Measurements from ENCODE around the gene PTRH2. TPM values are rescaled to one million over a fixed set of nuclear protein-coding genes. Genes with fewer than 3 reads are reported as not detected.
A peak's percentile ranks its signal among the peaks of the same experiment; 100 is the strongest.

The PTRH2 gene
- total RNA-seq, 1 donor from 2014 or later = 34.0 TPM

GRCh38 chr17:59727817-59728533 lies 20.7 kb upstream of the PTRH2 start:
- no peak for DNase-seq (ENCODE audit: low read depth)
- Histone ChIP-seq H3K4me3 (ENCODE audit: low read depth, low read length) (no peak overlapping the region), H3K27me3 (ENCODE audit: control insufficient read depth, insufficient read depth, low read length) (no peaks in the 10 kb centered on the region), H3K36me3 (ENCODE audit: control insufficient read depth, insufficient read depth, low read length) (no peaks in the 10 kb centered on the region)
- TF ChIP-seq, protein P1, sequence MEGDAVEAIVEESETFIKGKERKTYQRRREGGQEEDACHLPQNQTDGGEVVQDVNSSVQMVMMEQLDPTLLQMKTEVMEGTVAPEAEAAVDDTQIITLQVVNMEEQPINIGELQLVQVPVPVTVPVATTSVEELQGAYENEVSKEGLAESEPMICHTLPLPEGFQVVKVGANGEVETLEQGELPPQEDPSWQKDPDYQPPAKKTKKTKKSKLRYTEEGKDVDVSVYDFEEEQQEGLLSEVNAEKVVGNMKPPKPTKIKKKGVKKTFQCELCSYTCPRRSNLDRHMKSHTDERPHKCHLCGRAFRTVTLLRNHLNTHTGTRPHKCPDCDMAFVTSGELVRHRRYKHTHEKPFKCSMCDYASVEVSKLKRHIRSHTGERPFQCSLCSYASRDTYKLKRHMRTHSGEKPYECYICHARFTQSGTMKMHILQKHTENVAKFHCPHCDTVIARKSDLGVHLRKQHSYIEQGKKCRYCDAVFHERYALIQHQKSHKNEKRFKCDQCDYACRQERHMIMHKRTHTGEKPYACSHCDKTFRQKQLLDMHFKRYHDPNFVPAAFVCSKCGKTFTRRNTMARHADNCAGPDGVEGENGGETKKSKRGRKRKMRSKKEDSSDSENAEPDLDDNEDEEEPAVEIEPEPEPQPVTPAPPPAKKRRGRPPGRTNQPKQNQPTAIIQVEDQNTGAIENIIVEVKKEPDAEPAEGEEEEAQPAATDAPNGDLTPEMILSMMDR (IDR thresholded peaks at IDR 0.05; ENCODE audit: insufficient read depth, low read length, severe bottlenecking) = no peak
- no peak for FAIRE-seq

DNA sequence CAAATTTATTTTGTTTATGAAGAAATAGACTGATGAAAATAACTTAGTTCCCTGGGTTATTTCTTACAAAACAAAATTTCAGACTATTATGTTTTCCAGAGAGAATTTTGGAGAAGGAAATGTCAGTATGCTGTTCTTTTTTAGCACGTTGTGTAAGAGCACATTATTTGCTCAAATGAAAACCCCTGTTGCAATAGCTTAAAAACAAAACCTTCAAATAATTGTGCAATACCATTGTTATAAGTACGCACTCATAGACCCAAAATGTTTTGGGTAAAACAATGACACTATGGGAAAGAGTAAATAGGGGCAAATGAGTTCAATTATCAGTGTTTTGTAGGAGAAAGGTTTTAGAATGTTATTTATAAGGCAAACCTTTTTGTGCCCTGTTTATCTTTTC lies 18.5 kb upstream of the PTRH2 start:
- Histone ChIP-seq H3K27me3 (ENCODE audit: control insufficient read depth, insufficient read depth, low read length) (no peaks in the 10 kb centered on the region), H3K36me3 (ENCODE audit: control insufficient read depth, insufficient read depth, low read length) (no peaks in the 10 kb centered on the region), H3K4me3 (ENCODE audit: low read depth, low read length) (no peak overlapping the region)
- DNase-seq (ENCODE audit: low read depth) (peak; percentile 46), FAIRE-seq (no peak)
- TF ChIP-seq, protein P1 (IDR thresholded peaks at IDR 0.05; ENCODE audit: insufficient read depth, low read length, severe bottlenecking) = no peak

DNA sequence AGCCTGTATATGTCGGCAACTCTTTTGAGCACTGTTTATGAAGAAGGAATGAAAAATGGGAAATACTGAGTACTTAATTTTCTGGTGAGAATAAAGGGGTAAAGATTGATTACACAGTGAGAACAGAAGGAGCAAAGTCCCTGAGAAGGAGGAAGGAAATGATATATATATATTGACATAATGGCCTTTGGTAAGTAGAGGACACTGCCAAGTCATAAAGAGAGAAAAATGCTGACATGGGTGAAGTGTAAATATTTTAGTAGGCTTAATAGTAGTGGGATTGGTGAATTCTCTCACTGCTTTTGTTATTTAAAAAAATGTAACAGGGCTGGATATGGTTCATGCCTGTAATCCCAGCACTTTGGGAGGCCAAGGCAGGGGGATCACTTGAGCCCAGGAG lies 16.4 kb upstream of the PTRH2 start:
- no peak for DNase-seq (ENCODE audit: low read depth)

GRCh38 chr17:59723041-59723440 lies 15.8 kb upstream of the PTRH2 start:
- no peaks in the 10 kb centered on the region for H3K27me3 ChIP-seq (ENCODE audit: control insufficient read depth, insufficient read depth, low read length)
- no peaks in the 10 kb centered on the region for H3K36me3 ChIP-seq (ENCODE audit: control insufficient read depth, insufficient read depth, low read length)
- FAIRE-seq = no peak
- H3K4me3 ChIP-seq (ENCODE audit: low read depth, low read length) = no peak overlapping the region
- TF ChIP-seq, protein P1 (IDR thresholded peaks at IDR 0.05; ENCODE audit: insufficient read depth, low read length, severe bottlenecking) = no peak
- no peak for DNase-seq (ENCODE audit: low read depth)

More for the DNA sequence above, 16.4 kb upstream of the PTRH2 start:
- Histone ChIP-seq H3K4me3 (ENCODE audit: low read depth, low read length) (no peak overlapping the region), H3K36me3 (ENCODE audit: control insufficient read depth, insufficient read depth, low read length) (no peaks in the 10 kb centered on the region), H3K27me3 (ENCODE audit: control insufficient read depth, insufficient read depth, low read length) (no peaks in the 10 kb centered on the region)
- TF ChIP-seq, protein P1 (IDR thresholded peaks at IDR 0.05; ENCODE audit: insufficient read depth, low read length, severe bottlenecking) = no peak
- FAIRE-seq = no peak

DNA sequence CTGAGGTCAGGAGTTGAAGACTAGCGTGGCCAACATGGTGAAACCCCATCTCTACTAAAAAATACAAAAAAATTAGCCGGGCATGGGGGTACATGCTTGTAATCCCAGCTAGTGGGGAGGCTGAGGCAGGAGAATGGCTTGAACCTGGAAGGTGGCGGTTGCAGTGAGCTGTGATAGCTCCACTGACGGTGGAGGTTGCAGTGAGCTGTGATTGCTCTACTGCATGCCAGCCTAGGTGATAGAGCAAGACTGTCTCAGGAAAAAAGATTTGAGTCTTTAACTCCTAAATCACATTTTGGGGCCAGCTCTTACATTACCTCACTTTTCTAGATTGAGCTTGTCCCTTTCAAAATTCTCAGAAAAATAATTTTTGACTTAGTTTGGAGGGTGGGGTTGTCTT lies 15.4 kb upstream of the PTRH2 start:
- no peak for FAIRE-seq
- Histone ChIP-seq H3K27me3 (ENCODE audit: control insufficient read depth, insufficient read depth, low read length) (no peaks in the 10 kb centered on the region), H3K36me3 (ENCODE audit: control insufficient read depth, insufficient read depth, low read length) (no peaks in the 10 kb centered on the region), H3K4me3 (ENCODE audit: low read depth, low read length) (no peak overlapping the region)
- no peak for DNase-seq (ENCODE audit: low read depth)
- TF ChIP-seq, protein P1 (IDR thresholded peaks at IDR 0.05; ENCODE audit: insufficient read depth, low read length, severe bottlenecking) = no peak

DNA sequence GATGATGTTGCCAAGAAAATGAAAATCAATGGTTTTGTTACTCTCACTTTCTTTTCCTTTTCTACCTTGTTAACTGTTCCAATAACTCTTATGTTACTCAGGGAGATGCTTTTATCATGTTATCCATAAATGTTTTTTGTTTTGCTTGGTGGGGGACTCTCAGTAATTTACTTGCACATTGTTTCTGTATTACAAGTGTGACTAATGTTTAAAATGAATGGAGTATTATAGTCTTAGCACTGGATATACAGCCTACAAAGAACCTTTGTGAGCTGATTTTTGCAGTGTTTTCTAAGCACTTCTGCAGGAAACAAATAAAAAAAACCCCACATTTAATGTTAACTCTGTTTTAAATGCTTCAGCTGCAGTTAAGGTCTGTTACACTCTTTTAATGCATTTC lies 12.3 kb upstream of the PTRH2 start:
- no peak for FAIRE-seq
- H3K36me3 ChIP-seq (ENCODE audit: control insufficient read depth, insufficient read depth, low read length) = no peaks in the 10 kb centered on the region
- DNase-seq (ENCODE audit: low read depth) = no peak
- H3K4me3 ChIP-seq (ENCODE audit: low read depth, low read length) = no peak overlapping the region
- no peaks in the 10 kb centered on the region for H3K27me3 ChIP-seq (ENCODE audit: control insufficient read depth, insufficient read depth, low read length)
- TF ChIP-seq, protein P1 (IDR thresholded peaks at IDR 0.05; ENCODE audit: insufficient read depth, low read length, severe bottlenecking) = no peak
